ENCODE results near the gene ATP10A.

The ATP10A gene

GRCh38 chr15:25708391-25708790 lies 154.7 kb downstream of the ATP10A start:
- peaks cover 18 to 28% of the 10 kb centered on the region in 2 donors for H3K9me3 ChIP-seq (ENCODE audit: control insufficient read depth in 1 of 2, low read length in 2 of 2)
- H3K27me3 ChIP-seq (ENCODE audit: control insufficient read depth in 1 of 2, insufficient read depth in 2 of 2, low read length in 2 of 2), result no peaks in the 10 kb centered on the region
- no peaks in the 10 kb centered on the region for H3K4me1 ChIP-seq (ENCODE audit: control insufficient read depth in 1 of 2, insufficient read depth in 2 of 2, low read length in 2 of 2)
- H3K36me3 ChIP-seq (ENCODE audit: control insufficient read depth in 1 of 2, insufficient read depth in 2 of 2, low read length in 2 of 2), result no peaks in the 10 kb centered on the region
- H3K27ac ChIP-seq (ENCODE audit: low read depth, low read length), result no peak overlapping the region
- H3K9ac ChIP-seq (ENCODE audit: low read depth in 1 of 2, low read length in 2 of 2), result no peak overlapping the region
- H3K4me3 ChIP-seq (ENCODE audit: low read depth in 1 of 2, low read length in 2 of 2), result no peak overlapping the region

GRCh38 chr15:25707656-25708365 lies 155.3 kb downstream of the ATP10A start:
- no peak overlapping the region for H3K9ac ChIP-seq (ENCODE audit: low read depth in 1 of 2, low read length in 2 of 2)
- no peak overlapping the region for H3K27ac ChIP-seq (ENCODE audit: low read depth, low read length)
- no peak overlapping the region for H3K4me3 ChIP-seq (ENCODE audit: low read depth in 1 of 2, low read length in 2 of 2)
- no peaks in the 10 kb centered on the region for H3K36me3 ChIP-seq (ENCODE audit: control insufficient read depth in 1 of 2, insufficient read depth in 2 of 2, low read length in 2 of 2)
- no peaks in the 10 kb centered on the region for H3K4me1 ChIP-seq (ENCODE audit: control insufficient read depth in 1 of 2, insufficient read depth in 2 of 2, low read length in 2 of 2)
- peaks cover 16 to 28% of the 10 kb centered on the region in 2 donors for H3K9me3 ChIP-seq (ENCODE audit: control insufficient read depth in 1 of 2, low read length in 2 of 2)
- no peaks in the 10 kb centered on the region for H3K27me3 ChIP-seq (ENCODE audit: control insufficient read depth in 1 of 2, insufficient read depth in 2 of 2, low read length in 2 of 2)

GRCh38 chr15:25706176-25706955 lies 156.8 kb downstream of the ATP10A start:
- peaks cover 13 to 28% of the 10 kb centered on the region in 2 donors for H3K9me3 ChIP-seq (ENCODE audit: control insufficient read depth in 1 of 2, low read length in 2 of 2)
- H3K4me1 ChIP-seq (ENCODE audit: control insufficient read depth in 1 of 2, insufficient read depth in 2 of 2, low read length in 2 of 2), result no peaks in the 10 kb centered on the region
- no peaks in the 10 kb centered on the region for H3K36me3 ChIP-seq (ENCODE audit: control insufficient read depth in 1 of 2, insufficient read depth in 2 of 2, low read length in 2 of 2)
- H3K9ac ChIP-seq (ENCODE audit: low read depth in 1 of 2, low read length in 2 of 2), result no peak overlapping the region
- no peaks in the 10 kb centered on the region for H3K27me3 ChIP-seq (ENCODE audit: control insufficient read depth in 1 of 2, insufficient read depth in 2 of 2, low read length in 2 of 2)
- no peak overlapping the region for H3K27ac ChIP-seq (ENCODE audit: low read depth, low read length)
- no peak overlapping the region for H3K4me3 ChIP-seq (ENCODE audit: low read depth in 1 of 2, low read length in 2 of 2)

- no peak overlapping the region for H3K9ac ChIP-seq (ENCODE audit: low read depth in 1 of 2, low read length in 2 of 2)
Measured at GRCh38 chr15:25705433-25706115, 157.6 kb downstream of the ATP10A start.

GRCh38 chr15:25703726-25704125 lies 159.4 kb downstream of the ATP10A start:
- Histone ChIP-seq H3K9ac (ENCODE audit: low read depth in 1 of 2, low read length in 2 of 2) (no peak overlapping the region), H3K4me1 (ENCODE audit: control insufficient read depth in 1 of 2, insufficient read depth in 2 of 2, low read length in 2 of 2) (no peaks in the 10 kb centered on the region), H3K9me3 (ENCODE audit: control insufficient read depth in 1 of 2, low read length in 2 of 2) (peaks cover 4 to 21% of the 10 kb centered on the region in 2 donors), H3K27me3 (ENCODE audit: control insufficient read depth in 1 of 2, insufficient read depth in 2 of 2, low read length in 2 of 2) (no peaks in the 10 kb centered on the region), H3K36me3 (ENCODE audit: control insufficient read depth in 1 of 2, insufficient read depth in 2 of 2, low read length in 2 of 2) (peaks cover 0 to 4% of the 10 kb centered on the region in 2 donors), H3K4me3 (ENCODE audit: low read depth in 1 of 2, low read length in 2 of 2) (no peak overlapping the region), H3K27ac (ENCODE audit: low read depth, low read length) (no peak overlapping the region)

More at GRCh38 chr15:25705433-25706115, 157.6 kb downstream of the ATP10A start:
- no peaks in the 10 kb centered on the region for H3K27me3 ChIP-seq (ENCODE audit: control insufficient read depth in 1 of 2, insufficient read depth in 2 of 2, low read length in 2 of 2)
- no peak overlapping the region for H3K27ac ChIP-seq (ENCODE audit: low read depth, low read length)
- H3K4me1 ChIP-seq (ENCODE audit: control insufficient read depth in 1 of 2, insufficient read depth in 2 of 2, low read length in 2 of 2), result no peaks in the 10 kb centered on the region
- peaks cover 13 to 28% of the 10 kb centered on the region in 2 donors for H3K9me3 ChIP-seq (ENCODE audit: control insufficient read depth in 1 of 2, low read length in 2 of 2)
- H3K4me3 ChIP-seq (ENCODE audit: low read depth in 1 of 2, low read length in 2 of 2), result no peak overlapping the region
- H3K36me3 ChIP-seq (ENCODE audit: control insufficient read depth in 1 of 2, insufficient read depth in 2 of 2, low read length in 2 of 2), result peaks cover 0 to 4% of the 10 kb centered on the region in 2 donors

GRCh38 chr15:25701721-25702465 lies 161.2 kb downstream of the ATP10A start:
- H3K9me3 ChIP-seq (ENCODE audit: control insufficient read depth in 1 of 2, low read length in 2 of 2), result peaks cover 4 to 19% of the 10 kb centered on the region in 2 donors
- peaks cover 0 to 4% of the 10 kb centered on the region in 2 donors for H3K36me3 ChIP-seq (ENCODE audit: control insufficient read depth in 1 of 2, insufficient read depth in 2 of 2, low read length in 2 of 2)
- H3K27me3 ChIP-seq (ENCODE audit: control insufficient read depth in 1 of 2, insufficient read depth in 2 of 2, low read length in 2 of 2), result no peaks in the 10 kb centered on the region
- no peaks in the 10 kb centered on the region for H3K4me1 ChIP-seq (ENCODE audit: control insufficient read depth in 1 of 2, insufficient read depth in 2 of 2, low read length in 2 of 2)
- no peak overlapping the region for H3K9ac ChIP-seq (ENCODE audit: low read depth in 1 of 2, low read length in 2 of 2)
- H3K4me3 ChIP-seq (ENCODE audit: low read depth in 1 of 2, low read length in 2 of 2), result no peak overlapping the region
- no peak overlapping the region for H3K27ac ChIP-seq (ENCODE audit: low read depth, low read length)

GRCh38 chr15:25700916-25701315 lies 162.2 kb downstream of the ATP10A start:
- H3K9ac ChIP-seq (ENCODE audit: low read depth in 1 of 2, low read length in 2 of 2), result no peak overlapping the region
- no peaks in the 10 kb centered on the region for H3K27me3 ChIP-seq (ENCODE audit: control insufficient read depth in 1 of 2, insufficient read depth in 2 of 2, low read length in 2 of 2)
- H3K27ac ChIP-seq (ENCODE audit: low read depth, low read length), result no peak overlapping the region
- no peaks in the 10 kb centered on the region for H3K4me1 ChIP-seq (ENCODE audit: control insufficient read depth in 1 of 2, insufficient read depth in 2 of 2, low read length in 2 of 2)
- H3K4me3 ChIP-seq (ENCODE audit: low read depth in 1 of 2, low read length in 2 of 2), result no peak overlapping the region
- peaks cover 0 to 10% of the 10 kb centered on the region in 2 donors for H3K36me3 ChIP-seq (ENCODE audit: control insufficient read depth in 1 of 2, insufficient read depth in 2 of 2, low read length in 2 of 2)
- peaks cover 3 to 21% of the 10 kb centered on the region in 2 donors for H3K9me3 ChIP-seq (ENCODE audit: control insufficient read depth in 1 of 2, low read length in 2 of 2)

- H3K27ac ChIP-seq (ENCODE audit: low read depth, low read length), result no peak overlapping the region
- peaks cover 0 to 11% of the 10 kb centered on the region in 2 donors for H3K36me3 ChIP-seq (ENCODE audit: control insufficient read depth in 1 of 2, insufficient read depth in 2 of 2, low read length in 2 of 2)
- H3K4me3 ChIP-seq (ENCODE audit: low read depth in 1 of 2, low read length in 2 of 2), result no peak overlapping the region
- H3K9ac ChIP-seq (ENCODE audit: low read depth in 1 of 2, low read length in 2 of 2), result no peak overlapping the region
- H3K9me3 ChIP-seq (ENCODE audit: control insufficient read depth in 1 of 2, low read length in 2 of 2), result peaks cover 0 to 25% of the 10 kb centered on the region in 2 donors
- no peaks in the 10 kb centered on the region for H3K4me1 ChIP-seq (ENCODE audit: control insufficient read depth in 1 of 2, insufficient read depth in 2 of 2, low read length in 2 of 2)
- no peaks in the 10 kb centered on the region for H3K27me3 ChIP-seq (ENCODE audit: control insufficient read depth in 1 of 2, insufficient read depth in 2 of 2, low read length in 2 of 2)
Measured at GRCh38 chr15:25697586-25697985, 165.5 kb downstream of the ATP10A start.

- Histone ChIP-seq H3K4me3 (ENCODE audit: low read depth in 1 of 2, low read length in 2 of 2) (no peak overlapping the region), H3K9ac (ENCODE audit: low read depth in 1 of 2, low read length in 2 of 2) (no peak overlapping the region), H3K9me3 (ENCODE audit: control insufficient read depth in 1 of 2, low read length in 2 of 2) (peaks cover 0 to 34% of the 10 kb centered on the region in 2 donors), H3K27ac (ENCODE audit: low read depth, low read length) (no peak overlapping the region), H3K36me3 (ENCODE audit: control insufficient read depth in 1 of 2, insufficient read depth in 2 of 2, low read length in 2 of 2) (peaks cover 0 to 10% of the 10 kb centered on the region in 2 donors), H3K4me1 (ENCODE audit: control insufficient read depth in 1 of 2, insufficient read depth in 2 of 2, low read length in 2 of 2) (no peaks in the 10 kb centered on the region), H3K27me3 (ENCODE audit: control insufficient read depth in 1 of 2, insufficient read depth in 2 of 2, low read length in 2 of 2) (no peaks in the 10 kb centered on the region)
Measured at GRCh38 chr15:25695875-25696760, 167.0 kb downstream of the ATP10A start.

Measured in duodenal mucosa (tissue), 2 donors.